K562 (cell line): Measurements from ENCODE around the gene CLDN20. TPM values are rescaled to one million over a fixed set of nuclear protein-coding genes. Genes with fewer than 3 reads are reported as not detected.

Experiments
- CCNT2 ChIP-seq: IDR thresholded peaks from 2 replicates; pipeline ENCODE4 v1.6.1; 2011; ENCODE audit warnings: borderline replicate concordance, low read depth, mild to moderate bottlenecking, moderate library complexity, mixed read lengths, low read length; ENCODE audit not compliant: insufficient read length; ENCODE audit errors: extremely low read depth
- CREBBP ChIP-seq: IDR thresholded peaks from one replicate; pipeline ENCODE4 v1.6.1; 2012; ENCODE audit warnings: low read depth, mild to moderate bottlenecking, control low read depth, inconsistent platforms, low read length
- ETV1 ChIP-seq: fragments of 450-650 bp; conservative IDR thresholded peaks from 2 replicates; pipeline ENCODE4 v1.6.1; 2016; ENCODE audit warnings: missing genetic modification characterization, control low read depth, low read depth, missing compliant biosample characterization
- FOXJ3 ChIP-seq: sonication (generic); formaldehyde crosslinking; IDR thresholded peaks from 2 replicates; pipeline ENCODE4 v1.4.0; 2020; ENCODE audit warnings: mild to moderate bottlenecking, missing genetic modification reagents
- HEY1 ChIP-seq: fragments of 250-450 bp; sonication (Bioruptor Pico); IDR thresholded peaks from 2 replicates; pipeline ENCODE4 v1.5.0; 2020; ENCODE audit warnings: mild to moderate bottlenecking, moderate library complexity, borderline replicate concordance
- KDM2B ChIP-seq: fragments of 250-450 bp; sonication (Bioruptor Pico); IDR thresholded peaks from 2 replicates; pipeline ENCODE4 v1.8.0; 2021; ENCODE audit warnings: mild to moderate bottlenecking, moderate library complexity
- NFIC ChIP-seq: fragments of 450-650 bp; IDR thresholded peaks from 2 replicates; pipeline ENCODE4 v1.6.1; 2017; ENCODE audit warnings: mild to moderate bottlenecking, inconsistent platforms
- NRF1 ChIP-seq, 2 experiments: fragments of 450-650 bp; IDR thresholded peaks in 1 of 2; conservative IDR thresholded peaks in 1 of 2; 2 replicates each; pipeline ENCODE4 v1.6.1; 2014; ENCODE audit warnings: mild to moderate bottlenecking in 2 of 2
- RUNX1 ChIP-seq: sonication (generic); IDR thresholded peaks from 2 replicates; pipeline ENCODE4 v1.6.1; 2016; ENCODE audit warnings: antibody characterized with exemption, low read depth
- SMAD2 ChIP-seq: fragments of 150-350 bp; IDR thresholded peaks from 2 replicates; pipeline ENCODE4 v1.6.1; 2014; ENCODE audit warnings: low read depth, mild to moderate bottlenecking, low read length
- TOE1 ChIP-seq, 2 experiments: fragments of 450-650 bp in 1 of 2; sonication (generic) in 1 of 2; formaldehyde crosslinking in 1 of 2; IDR thresholded peaks; 2 replicates each; pipeline versions ENCODE4 v1.7.1 to v1.8.0; 2016 to 2022; ENCODE audit warnings: borderline replicate concordance in 2 of 2, mild to moderate bottlenecking in 2 of 2, antibody characterized with exemption in 1 of 2, inconsistent platforms in 1 of 2, low read depth in 1 of 2, missing genetic modification reagents in 1 of 2, moderate library complexity in 1 of 2
- YY1 ChIP-seq, 3 experiments: IDR thresholded peaks; 2 replicates each; pipeline ENCODE4 v1.6.1; 2011; ENCODE audit warnings: low read length in 2 of 3, mild to moderate bottlenecking in 2 of 3, moderate library complexity in 2 of 3, borderline replicate concordance in 1 of 3, control low read depth in 1 of 3, low read depth in 1 of 3; ENCODE audit not compliant: insufficient read depth in 3 of 3, insufficient replicate concordance in 2 of 3, control insufficient read depth in 1 of 3, insufficient read length in 1 of 3; ENCODE audit errors: extremely low read depth in 1 of 3
- ZNF12 ChIP-seq: sonication (generic); formaldehyde crosslinking; IDR thresholded peaks from 2 replicates; pipeline ENCODE4 v1.4.0; 2020; ENCODE audit warnings: mild to moderate bottlenecking, missing genetic modification reagents
- ZNF395 ChIP-seq: fragments of 200-800 bp; sonication (Bioruptor generic); IDR thresholded peaks from 2 replicates; pipeline ENCODE4 v1.6.1; 2017; ENCODE audit warnings: missing genetic modification characterization, missing compliant biosample characterization
- polyA plus RNA-seq, 8 experiments: library from polyadenylated mRNA; depleted of rRNA in 4 of 8; stranded (reverse) in 5 of 8; unstranded in 3 of 8; fragments of >200 nt; fragmentation: Nextera tagmentation in 2 of 8; fragmentation: Illumina TruSeq in 1 of 8; extraction: Ambion mirVana in 2 of 8; extraction: Trizol in 1 of 8; gene quantifications; 2 replicates each; pipeline versions ENCODE4 v1.2.1 to v1.2.3, GENCODE V29; 2011 to 2014; ENCODE audit warnings: inconsistent platforms in 1 of 8, missing spikeins in 1 of 8
- total RNA-seq, 7 experiments: library from RNA; depleted of rRNA in 6 of 7; stranded (reverse); fragments of >200 nt in 6 of 7; fragmentation: Illumina TruSeq in 2 of 7; extraction: Trizol in 2 of 7; gene quantifications; 2 replicates each; pipeline versions ENCODE4 v1.2.1 to v1.2.3, GENCODE V29; 2011 to 2021; ENCODE audit warnings: low replicate concordance in 1 of 7
- TF ChIP-seq, protein P1 (sequence below): fragments of 250-450 bp; sonication (Bioruptor Pico); IDR thresholded peaks from 2 replicates; pipeline ENCODE4 v1.9.0; 2021; ENCODE audit warnings: mild to moderate bottlenecking, inconsistent platforms
- TF ChIP-seq, protein P2 (sequence below): sonication (generic); formaldehyde crosslinking; IDR thresholded peaks from 2 replicates; pipeline ENCODE4 v1.8.0; 2022; ENCODE audit warnings: missing genetic modification reagents, mild to moderate bottlenecking, moderate library complexity, borderline replicate concordance
- TF ChIP-seq, protein P3 (sequence below): IDR thresholded peaks from 3 replicates; pipeline ENCODE4 v1.6.1; 2011; ENCODE audit warnings: borderline replicate concordance, mild to moderate bottlenecking, moderate library complexity; ENCODE audit not compliant: insufficient read length; ENCODE audit errors: extremely low read depth

Gene CLDN20
- total and polyA plus RNA-seq, 9 of the 15 experiments (the other 6 are each of a cell fraction or from before 2014, with no cell fraction given): not detected

DNA sequence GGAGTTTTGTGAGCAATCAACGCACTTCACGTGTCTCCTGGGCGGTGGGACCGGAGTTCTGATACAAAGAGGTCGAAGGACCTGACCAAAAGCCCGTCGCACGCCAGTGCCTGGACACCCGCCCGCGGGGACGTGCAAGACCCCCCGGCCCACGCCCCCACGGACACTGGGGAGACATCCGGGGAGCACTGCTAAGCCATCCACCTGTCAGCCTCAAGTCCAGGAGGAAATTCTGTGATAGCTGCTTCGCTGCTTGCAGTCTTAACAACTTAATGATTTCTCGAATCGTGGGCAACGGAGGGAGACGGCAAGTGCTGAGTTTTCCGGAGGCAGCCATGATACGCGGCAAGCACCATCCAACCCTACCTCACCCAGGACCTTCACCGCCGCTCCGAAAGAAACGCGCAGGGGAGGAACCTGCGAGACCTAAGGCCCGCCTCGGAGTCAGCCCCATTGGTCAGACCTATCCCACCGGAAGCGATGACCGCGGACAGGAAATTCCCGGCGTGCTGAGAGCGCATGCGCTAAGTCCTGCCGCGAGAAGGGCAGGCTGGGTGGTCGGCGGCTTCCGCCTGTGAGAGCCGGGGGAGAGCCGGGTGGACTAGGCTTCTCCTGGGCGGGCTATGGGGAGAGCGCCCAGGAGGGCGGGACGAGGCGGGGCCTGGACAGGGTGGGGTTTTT lies 50.4 kb downstream of the CLDN20 start, which contains the start of gene TFB1M (continued):
- TF ChIP-seq ZNF395 (peak; percentile 3; the same call in 1 of the 2 replicates), YY1 (IDR thresholded peaks at IDR 0.05; ENCODE audit: borderline replicate concordance in 1 of 3, control insufficient read depth in 1 of 3, extremely low read depth in 1 of 3, insufficient read depth in 3 of 3, insufficient read length in 1 of 3, insufficient replicate concordance in 2 of 3, low read depth in 1 of 3, low read length in 2 of 3) (peak; percentile 40 to 92 (median 79)), ZNF12 (no peak), KDM2B (no peak), RUNX1 (no peak), CCNT2 (peak; percentile 53), FOXJ3 (no peak), TOE1 (IDR thresholded peaks at IDR 0.05; ENCODE audit: borderline replicate concordance) (peak; percentile 51), TOE1 (CRISPR knock-in tag; IDR thresholded peaks at IDR 0.05; ENCODE audit: borderline replicate concordance, low read depth) (no peak), NFIC (peak; percentile 90), HEY1 (peak; percentile 30; the same call in 1 of the 2 replicates), NRF1 (conservative IDR thresholded peaks at IDR 0.05 in 1 of 2, IDR thresholded peaks at IDR 0.05 in 1 of 2) (peak; percentile 96), CREBBP (no peak), SMAD2 (no peak), ETV1 (peak; percentile 65)
- TF ChIP-seq, protein P1, sequence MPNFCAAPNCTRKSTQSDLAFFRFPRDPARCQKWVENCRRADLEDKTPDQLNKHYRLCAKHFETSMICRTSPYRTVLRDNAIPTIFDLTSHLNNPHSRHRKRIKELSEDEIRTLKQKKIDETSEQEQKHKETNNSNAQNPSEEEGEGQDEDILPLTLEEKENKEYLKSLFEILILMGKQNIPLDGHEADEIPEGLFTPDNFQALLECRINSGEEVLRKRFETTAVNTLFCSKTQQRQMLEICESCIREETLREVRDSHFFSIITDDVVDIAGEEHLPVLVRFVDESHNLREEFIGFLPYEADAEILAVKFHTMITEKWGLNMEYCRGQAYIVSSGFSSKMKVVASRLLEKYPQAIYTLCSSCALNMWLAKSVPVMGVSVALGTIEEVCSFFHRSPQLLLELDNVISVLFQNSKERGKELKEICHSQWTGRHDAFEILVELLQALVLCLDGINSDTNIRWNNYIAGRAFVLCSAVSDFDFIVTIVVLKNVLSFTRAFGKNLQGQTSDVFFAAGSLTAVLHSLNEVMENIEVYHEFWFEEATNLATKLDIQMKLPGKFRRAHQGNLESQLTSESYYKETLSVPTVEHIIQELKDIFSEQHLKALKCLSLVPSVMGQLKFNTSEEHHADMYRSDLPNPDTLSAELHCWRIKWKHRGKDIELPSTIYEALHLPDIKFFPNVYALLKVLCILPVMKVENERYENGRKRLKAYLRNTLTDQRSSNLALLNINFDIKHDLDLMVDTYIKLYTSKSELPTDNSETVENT (CRISPR knock-in tag): peak; percentile 62; the same call in 1 of the 2 replicates
- TF ChIP-seq, protein P2, sequence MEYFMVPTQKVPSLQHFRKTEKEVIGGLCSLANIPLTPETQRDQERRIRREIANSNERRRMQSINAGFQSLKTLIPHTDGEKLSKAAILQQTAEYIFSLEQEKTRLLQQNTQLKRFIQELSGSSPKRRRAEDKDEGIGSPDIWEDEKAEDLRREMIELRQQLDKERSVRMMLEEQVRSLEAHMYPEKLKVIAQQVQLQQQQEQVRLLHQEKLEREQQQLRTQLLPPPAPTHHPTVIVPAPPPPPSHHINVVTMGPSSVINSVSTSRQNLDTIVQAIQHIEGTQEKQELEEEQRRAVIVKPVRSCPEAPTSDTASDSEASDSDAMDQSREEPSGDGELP (CRISPR knock-in tag): peak; percentile 73
- TF ChIP-seq, protein P3, sequence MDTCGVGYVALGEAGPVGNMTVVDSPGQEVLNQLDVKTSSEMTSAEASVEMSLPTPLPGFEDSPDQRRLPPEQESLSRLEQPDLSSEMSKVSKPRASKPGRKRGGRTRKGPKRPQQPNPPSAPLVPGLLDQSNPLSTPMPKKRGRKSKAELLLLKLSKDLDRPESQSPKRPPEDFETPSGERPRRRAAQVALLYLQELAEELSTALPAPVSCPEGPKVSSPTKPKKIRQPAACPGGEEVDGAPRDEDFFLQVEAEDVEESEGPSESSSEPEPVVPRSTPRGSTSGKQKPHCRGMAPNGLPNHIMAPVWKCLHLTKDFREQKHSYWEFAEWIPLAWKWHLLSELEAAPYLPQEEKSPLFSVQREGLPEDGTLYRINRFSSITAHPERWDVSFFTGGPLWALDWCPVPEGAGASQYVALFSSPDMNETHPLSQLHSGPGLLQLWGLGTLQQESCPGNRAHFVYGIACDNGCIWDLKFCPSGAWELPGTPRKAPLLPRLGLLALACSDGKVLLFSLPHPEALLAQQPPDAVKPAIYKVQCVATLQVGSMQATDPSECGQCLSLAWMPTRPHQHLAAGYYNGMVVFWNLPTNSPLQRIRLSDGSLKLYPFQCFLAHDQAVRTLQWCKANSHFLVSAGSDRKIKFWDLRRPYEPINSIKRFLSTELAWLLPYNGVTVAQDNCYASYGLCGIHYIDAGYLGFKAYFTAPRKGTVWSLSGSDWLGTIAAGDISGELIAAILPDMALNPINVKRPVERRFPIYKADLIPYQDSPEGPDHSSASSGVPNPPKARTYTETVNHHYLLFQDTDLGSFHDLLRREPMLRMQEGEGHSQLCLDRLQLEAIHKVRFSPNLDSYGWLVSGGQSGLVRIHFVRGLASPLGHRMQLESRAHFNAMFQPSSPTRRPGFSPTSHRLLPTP: no peak
